SIG-M5 (cell line): ENCODE data around the gene GYPB.
"Not testable (repeated sequence)": the region's sequence is repeated elsewhere in the genome, so short reads cannot be mapped to it uniquely, and the experiment has no call there.

Experiments
- DNase-seq: peaks from one replicate; lab custom pipeline; 2025; lab: John Stamatoyannopoulos, UW

GYPB gene

DNA sequence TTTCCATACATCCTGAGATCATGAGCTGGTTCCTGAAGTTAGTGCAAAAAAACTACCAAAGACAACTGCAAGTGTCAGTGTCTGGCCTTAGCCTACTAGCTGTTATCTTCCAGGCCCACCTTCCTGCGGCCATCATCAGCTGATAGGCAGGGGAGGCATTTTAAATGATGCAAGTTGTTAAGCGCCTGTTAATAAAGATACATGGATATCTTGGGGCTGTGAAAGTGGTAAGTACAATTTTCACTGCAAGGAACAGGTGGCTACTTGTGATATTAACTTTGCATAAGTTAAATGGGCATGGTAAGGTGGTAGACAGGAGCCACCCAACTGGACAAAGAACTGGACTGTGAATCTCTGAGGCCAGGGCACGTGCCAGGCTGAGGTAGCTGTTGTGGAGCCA lies at the start of gene GYPB:
Gene GYPB (minus strand): TSS at position 104 of the 400 bp plus-strand sequence. CDS start 93 bp downstream, at position 11.
- not testable (repeated sequence) for DNase-seq

DNA sequence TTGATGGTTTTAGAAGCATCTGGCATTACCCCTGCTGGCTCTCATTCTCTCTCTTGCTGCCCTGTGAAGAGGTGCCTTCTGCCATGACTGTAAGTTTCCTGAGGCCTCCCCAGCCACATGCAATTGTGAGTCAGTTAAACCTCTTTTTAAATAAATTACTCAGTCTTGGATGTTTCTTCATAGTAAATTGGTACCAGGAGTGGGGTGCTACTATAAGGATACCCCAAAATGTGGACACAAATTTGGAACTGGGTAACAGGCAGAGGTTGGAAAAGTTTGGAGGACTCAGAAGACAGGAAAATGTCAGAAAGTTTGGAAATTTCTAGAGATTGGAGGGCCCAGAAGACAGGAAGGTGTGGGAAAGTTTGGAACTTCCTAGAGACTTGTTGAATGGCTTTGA lies 42.4 kb upstream of the GYPB start:
- not testable (repeated sequence) for DNase-seq

GRCh38 chr4:144060234-144060859 lies 41.2 kb upstream of the GYPB start:
- DNase-seq = not testable (repeated sequence)

DNA sequence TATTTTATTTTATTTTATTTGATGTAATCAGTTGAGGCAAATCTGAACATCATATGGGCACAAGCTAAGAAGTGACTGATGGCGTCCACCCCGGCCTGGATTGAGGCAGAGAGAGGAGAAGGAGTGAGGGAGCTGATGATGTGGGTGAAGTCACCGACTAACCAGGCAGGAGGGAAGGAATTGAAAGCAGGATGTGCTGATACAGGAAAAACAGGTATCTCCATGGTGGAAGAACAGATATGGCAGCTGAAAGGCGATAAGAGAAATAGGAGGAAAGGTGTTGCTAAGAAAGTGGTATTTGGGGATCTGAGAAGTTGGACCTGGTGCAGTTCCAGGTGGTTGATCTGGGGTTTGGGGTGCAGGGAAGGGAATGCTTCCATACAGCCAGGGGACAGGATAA lies 37.6 kb upstream of the GYPB start:
- DNase-seq = no peak

GRCh38 chr4:144055336-144055735 lies 36.2 kb upstream of the GYPB start:
- not testable (repeated sequence) for DNase-seq

GRCh38 chr4:144051494-144051893 lies 32.3 kb upstream of the GYPB start:
- not testable (repeated sequence) for DNase-seq

DNA sequence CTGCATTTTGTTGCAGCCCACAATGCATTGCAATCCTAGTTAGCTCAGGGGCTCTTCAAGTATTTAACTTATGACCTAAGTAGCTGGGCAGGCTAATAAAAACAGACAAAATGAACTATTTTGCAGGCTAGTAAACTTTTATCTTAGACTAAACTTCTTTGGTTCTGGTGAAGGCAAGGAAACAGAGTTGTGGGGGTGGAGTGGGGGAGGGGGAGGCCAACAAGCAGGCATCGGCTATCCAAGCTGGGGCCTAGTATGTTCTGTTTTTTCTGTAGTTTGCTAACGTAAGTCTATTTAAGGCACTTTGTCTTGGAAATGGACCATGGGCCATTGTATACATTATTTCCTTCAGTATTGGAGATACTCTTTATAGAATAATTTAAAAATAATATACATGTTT lies 31.5 kb upstream of the GYPB start:
- not testable (repeated sequence) for DNase-seq

DNA sequence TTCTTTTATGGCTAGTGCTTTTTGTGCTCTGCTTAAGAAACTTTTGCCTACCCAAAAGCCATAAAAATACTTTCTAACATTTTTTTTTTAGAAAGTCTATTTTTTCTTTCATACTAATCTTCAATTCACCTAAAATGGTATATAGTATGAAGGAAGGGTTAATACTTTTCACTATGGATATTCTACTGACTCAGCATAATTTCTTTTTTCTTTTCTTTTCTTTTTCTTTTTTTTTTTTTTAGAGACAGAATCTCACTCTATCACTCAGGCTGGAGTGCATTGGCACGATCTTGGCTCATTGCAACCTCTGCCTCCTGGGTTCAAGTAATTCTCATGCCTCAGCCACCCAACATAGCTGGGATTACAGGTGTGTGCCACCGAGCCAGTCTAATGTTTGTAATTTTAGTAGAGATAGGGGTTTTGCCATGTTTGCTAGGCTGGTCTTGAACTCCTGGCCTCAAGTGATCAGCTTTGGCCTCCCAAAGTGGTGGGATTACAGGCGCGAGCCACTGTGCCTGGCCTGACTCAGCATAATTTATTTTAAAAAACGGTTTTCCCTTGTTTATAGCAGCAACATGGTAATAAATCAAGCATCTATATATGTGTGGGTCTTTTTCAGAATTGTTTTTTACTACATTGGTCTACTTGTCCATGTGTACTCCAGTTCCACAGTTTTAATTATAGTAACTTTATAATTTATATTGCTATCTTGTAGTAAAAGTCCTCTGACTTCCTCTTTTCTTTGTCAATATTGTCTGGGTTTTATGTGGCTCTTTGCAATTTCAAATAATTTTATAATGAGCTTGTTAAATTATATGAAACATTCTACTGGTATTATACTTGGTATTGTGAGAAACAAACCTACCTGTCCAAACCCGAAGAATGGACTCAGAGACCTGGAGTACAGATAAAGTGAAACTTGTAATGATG lies 30.6 kb upstream of the GYPB start:
- DNase-seq = not testable (repeated sequence)

DNA sequence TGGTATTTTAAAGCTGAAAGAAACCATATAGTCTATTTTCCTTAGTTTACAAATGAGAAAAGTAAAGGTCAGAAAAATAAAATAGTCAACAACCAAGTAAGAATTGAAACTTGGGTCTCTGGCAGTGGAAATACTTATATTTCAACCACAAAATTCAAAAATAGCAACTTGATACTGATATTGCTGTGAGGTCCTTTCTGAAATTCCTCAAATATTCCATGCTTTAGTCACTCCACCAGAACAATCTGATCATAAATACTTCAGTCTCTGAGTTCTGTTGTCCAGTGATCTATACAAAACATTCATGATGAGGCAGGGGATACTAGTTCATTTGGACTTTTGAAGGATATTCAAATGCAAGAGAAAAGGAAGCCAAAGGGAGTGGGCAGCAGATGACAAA lies 25.8 kb upstream of the GYPB start:
- not testable (repeated sequence) for DNase-seq

GRCh38 chr4:144032580-144032979 lies 13.4 kb upstream of the GYPB start:
- not testable (repeated sequence) for DNase-seq

- DNase-seq = not testable (repeated sequence)
Measured at GRCh38 chr4:144031875-144032274, 12.7 kb upstream of the GYPB start.

DNA sequence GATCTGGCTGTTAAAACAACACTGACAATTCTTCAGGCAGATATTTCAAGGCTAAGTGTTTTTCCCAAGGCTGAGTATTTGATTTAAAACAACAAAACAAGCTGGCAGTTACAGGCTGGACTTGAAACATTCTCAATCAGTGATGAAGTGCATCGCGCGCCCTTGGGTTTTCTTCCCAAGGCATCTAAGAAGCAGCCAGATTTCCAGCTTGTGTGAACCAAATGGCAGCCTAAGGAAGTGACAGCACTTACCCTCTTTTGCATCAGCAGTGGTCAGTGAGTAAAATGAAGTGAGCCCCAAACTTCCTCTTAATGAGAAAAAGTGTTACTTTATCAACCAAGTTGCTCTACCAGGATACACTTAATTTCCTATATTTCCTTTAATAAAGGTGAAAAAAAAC lies 12.2 kb upstream of the GYPB start:
- DNase-seq = not testable (repeated sequence)

DNA sequence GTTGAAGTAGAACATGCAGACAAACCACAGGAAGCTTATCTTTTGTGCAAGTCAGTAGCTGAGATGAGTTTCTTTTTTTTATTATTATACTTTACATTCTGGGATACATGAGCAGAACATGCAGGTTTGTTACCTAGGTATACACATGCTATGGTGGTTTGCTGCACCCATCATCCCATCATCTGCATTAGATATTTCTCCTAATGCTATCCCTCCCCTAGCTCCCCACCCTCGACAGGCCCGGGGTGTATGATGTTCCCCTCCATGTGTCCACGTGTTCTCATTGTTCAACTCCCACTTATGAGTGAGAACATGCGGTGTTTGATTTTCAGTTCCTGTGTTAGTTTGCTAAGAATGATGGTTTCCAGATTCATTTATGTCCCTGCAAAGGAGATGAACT lies 11.5 kb upstream of the GYPB start:
- not testable (repeated sequence) for DNase-seq

GRCh38 chr4:144026682-144027081 lies 7.5 kb upstream of the GYPB start:
- not testable (repeated sequence) for DNase-seq

- DNase-seq = not testable (repeated sequence)
Measured at GRCh38 chr4:144024399-144025053, 5.3 kb upstream of the GYPB start.

- DNase-seq = not testable (repeated sequence)
Measured at GRCh38 chr4:144022772-144023400, 3.7 kb upstream of the GYPB start.

GRCh38 chr4:144021336-144021990 lies 2.3 kb upstream of the GYPB start:
- not testable (repeated sequence) for DNase-seq

DNA sequence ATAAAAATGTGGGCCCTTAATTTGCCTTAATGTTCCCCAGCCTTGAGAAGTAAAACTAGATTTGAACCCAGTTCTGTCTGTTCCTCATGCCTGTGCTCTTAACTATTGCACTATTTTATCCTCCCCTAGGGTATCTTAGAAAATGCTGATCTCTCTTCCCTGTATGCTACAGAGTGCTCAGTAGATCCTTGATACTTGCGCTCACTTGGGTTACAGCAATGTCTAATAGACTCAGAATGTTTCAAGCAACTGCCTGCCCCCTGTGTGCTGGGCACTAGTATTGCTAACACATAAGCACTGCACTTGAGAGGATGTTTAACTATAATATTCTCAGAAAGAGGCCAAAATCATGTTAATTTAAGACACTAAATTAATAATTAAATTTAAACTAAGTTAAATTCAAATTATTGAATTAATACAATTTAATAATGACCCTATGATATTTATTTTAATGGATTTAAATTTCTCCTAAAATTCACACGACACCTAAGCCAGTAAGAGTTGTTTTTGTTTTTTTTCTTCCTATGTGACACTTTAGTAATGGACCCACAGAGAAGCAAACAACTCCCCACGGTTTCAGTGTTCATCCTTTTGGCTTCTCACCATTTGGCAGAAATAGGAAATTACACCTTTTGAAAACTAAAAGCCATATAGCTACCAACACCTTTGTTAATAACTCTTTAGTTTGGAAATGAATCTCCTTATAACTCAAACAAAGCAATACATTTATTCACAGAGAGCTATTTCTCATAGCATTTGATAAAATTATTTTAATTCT lies 768 bp downstream of the GYPB start:
- DNase-seq = not testable (repeated sequence)

GRCh38 chr4:144017271-144017670 lies 1.9 kb downstream of the GYPB start:
- not testable (repeated sequence) for DNase-seq

GRCh38 chr4:144016057-144016605 lies 3.0 kb downstream of the GYPB start:
- not testable (repeated sequence) for DNase-seq
